ENCODE data around the gene PTCD2. TPM values are rescaled to one million over a fixed set of nuclear protein-coding genes. Genes with fewer than 3 reads are reported as not detected.

Gene PTCD2
- total and polyA plus RNA-seq, 3 experiments from 2014 or later = 2.6 to 15.0 (median 14.0) TPM

- Histone ChIP-seq H3K9me3 (ENCODE audit: low read length) (no peaks in the 10 kb centered on the region), H3K27ac (ENCODE audit: low read depth, low read length) (no peak overlapping the region), H3K4me3 (ENCODE audit: low read length) (no peak overlapping the region), H3K36me3 (ENCODE audit: insufficient read depth, low read length) (no peaks in the 10 kb centered on the region), H3K27me3 (ENCODE audit: insufficient read depth, low read length, poor library complexity, severe bottlenecking) (no peaks in the 10 kb centered on the region), H3K4me1 (ENCODE audit: insufficient read depth, low read length) (no peaks in the 10 kb centered on the region)
- peak in 1 of 5 donors; percentile 13 for DNase-seq
- no peaks in the 10 kb centered on the region for H3K9me3 Mint-ChIP-seq
- H3K4me1 Mint-ChIP-seq = no peaks in the 10 kb centered on the region
- no peak overlapping the region for H3K27ac Mint-ChIP-seq
- H3K27me3 Mint-ChIP-seq = no peaks in the 10 kb centered on the region
- ChIA-PET POLR2A (no interaction called here), CTCF (interaction anchor here (0.8 to 1.2 kb wide), 2 partner anchors 10 to 452 kb away, joined by 3 to 4 read pairs; no protein-coding TSS in a partner anchor)
- H3K4me3 Mint-ChIP-seq = no peak overlapping the region
- H3K36me3 Mint-ChIP-seq = peaks cover 10 to 22% (median 15%) of the 10 kb centered on the region in 3 donors
Observed at GRCh38 chr5:72366324-72366976, 46.3 kb downstream of the PTCD2 start.

GRCh38 chr5:72368271-72368670 is 48.1 kb downstream of the PTCD2 start:
- Mint-ChIP-seq H3K27ac (peak overlapping the region in 1 of 8 donors; percentile 62), H3K4me3 (no peak overlapping the region), H3K36me3 (peaks cover 0 to 6% (median 2%) of the 10 kb centered on the region in 3 donors), H3K9me3 (no peaks in the 10 kb centered on the region), H3K4me1 (no peaks in the 10 kb centered on the region), H3K27me3 (peaks cover 0 to 1% of the 10 kb centered on the region in 2 donors)
- ChIA-PET POLR2A (no interaction called here), CTCF (no interaction called here)
- Histone ChIP-seq H3K4me1 (ENCODE audit: insufficient read depth, low read length) (no peaks in the 10 kb centered on the region), H3K27me3 (ENCODE audit: insufficient read depth, low read length, poor library complexity, severe bottlenecking) (no peaks in the 10 kb centered on the region), H3K9me3 (ENCODE audit: low read length) (no peaks in the 10 kb centered on the region), H3K36me3 (ENCODE audit: insufficient read depth, low read length) (no peaks in the 10 kb centered on the region), H3K4me3 (ENCODE audit: low read length) (no peak overlapping the region), H3K27ac (ENCODE audit: low read depth, low read length) (no peak overlapping the region)
- DNase-seq = no peak

- H3K4me1 Mint-ChIP-seq = no peaks in the 10 kb centered on the region
- H3K36me3 Mint-ChIP-seq = peaks cover 0 to 2% (median under 1%) of the 10 kb centered on the region in 3 donors
- Histone ChIP-seq H3K9me3 (ENCODE audit: low read length) (no peaks in the 10 kb centered on the region), H3K36me3 (ENCODE audit: insufficient read depth, low read length) (no peaks in the 10 kb centered on the region), H3K4me1 (ENCODE audit: insufficient read depth, low read length) (no peaks in the 10 kb centered on the region), H3K27ac (ENCODE audit: low read depth, low read length) (no peak overlapping the region), H3K27me3 (ENCODE audit: insufficient read depth, low read length, poor library complexity, severe bottlenecking) (no peaks in the 10 kb centered on the region), H3K4me3 (ENCODE audit: low read length) (no peak overlapping the region)
- peaks cover 0 to 1% of the 10 kb centered on the region in 2 donors for H3K27me3 Mint-ChIP-seq
- H3K4me3 Mint-ChIP-seq = no peak overlapping the region
- no peaks in the 10 kb centered on the region for H3K9me3 Mint-ChIP-seq
- POLR2A ChIA-PET = no interaction called here
- CTCF ChIA-PET = no interaction called here
- H3K27ac Mint-ChIP-seq = peak overlapping the region in 1 of 8 donors; percentile 16
- DNase-seq = no peak
Observed at GRCh38 chr5:72369301-72369700, 49.1 kb downstream of the PTCD2 start.

DNA sequence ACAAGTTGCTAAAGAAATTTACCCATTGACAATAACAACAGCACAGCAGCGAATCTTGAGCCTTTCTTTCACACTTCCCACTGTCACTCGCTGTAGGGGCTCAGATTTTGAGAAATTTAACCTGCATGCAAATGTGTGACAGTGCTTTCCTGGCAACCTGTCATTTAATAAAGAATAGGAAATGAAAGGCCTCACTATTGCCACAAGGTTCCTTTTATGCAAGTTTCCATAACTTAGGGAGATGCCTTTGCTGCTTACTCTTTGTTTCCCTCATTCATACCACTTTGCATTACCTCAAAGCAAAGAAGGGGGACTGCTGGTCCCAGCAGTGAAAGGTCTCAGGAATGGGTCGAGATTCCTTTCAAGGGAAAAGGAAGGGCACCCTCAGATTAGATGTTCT is 49.5 kb downstream of the PTCD2 start:
- Histone ChIP-seq H3K36me3 (ENCODE audit: insufficient read depth, low read length) (no peaks in the 10 kb centered on the region), H3K27ac (ENCODE audit: low read depth, low read length) (no peak overlapping the region), H3K27me3 (ENCODE audit: insufficient read depth, low read length, poor library complexity, severe bottlenecking) (no peaks in the 10 kb centered on the region), H3K9me3 (ENCODE audit: low read length) (no peaks in the 10 kb centered on the region), H3K4me1 (ENCODE audit: insufficient read depth, low read length) (no peaks in the 10 kb centered on the region), H3K4me3 (ENCODE audit: low read length) (no peak overlapping the region)
- no peak overlapping the region for H3K4me3 Mint-ChIP-seq
- no peaks in the 10 kb centered on the region for H3K9me3 Mint-ChIP-seq
- H3K27me3 Mint-ChIP-seq = peaks cover 0 to 1% of the 10 kb centered on the region in 2 donors
- POLR2A ChIA-PET = no interaction called here
- DNase-seq = no peak
- no peak overlapping the region for H3K27ac Mint-ChIP-seq
- H3K4me1 Mint-ChIP-seq = no peaks in the 10 kb centered on the region
- CTCF ChIA-PET = no interaction called here
- H3K36me3 Mint-ChIP-seq = peaks cover 0 to 2% (median 0%) of the 10 kb centered on the region in 3 donors

DNA sequence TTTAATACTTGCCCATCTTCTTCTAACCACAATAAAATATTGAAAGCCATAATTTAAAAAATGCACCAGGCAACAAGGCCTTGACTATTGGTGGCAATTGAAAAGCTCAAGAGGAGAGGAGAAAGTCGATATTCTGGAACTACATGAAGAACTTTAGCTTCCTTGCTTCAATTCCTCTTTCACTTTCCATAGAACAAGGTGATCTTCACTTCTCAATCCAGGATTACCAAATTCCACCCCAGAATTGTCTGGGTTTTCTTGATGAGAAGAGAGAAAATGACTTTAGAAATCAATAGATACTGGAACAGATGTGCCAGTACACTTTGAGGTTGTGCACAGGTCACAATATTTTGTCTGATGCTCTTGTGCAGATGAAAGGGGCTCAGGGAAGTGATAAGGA is 52.2 kb downstream of the PTCD2 start:
- H3K4me1 ChIP-seq (ENCODE audit: insufficient read depth, low read length) = no peaks in the 10 kb centered on the region
- no peak overlapping the region for H3K4me3 ChIP-seq (ENCODE audit: low read length)
- no peak overlapping the region for H3K27ac ChIP-seq (ENCODE audit: low read depth, low read length)
- no peak for DNase-seq
- peaks cover 0 to 3% (median 0%) of the 10 kb centered on the region in 5 donors for H3K9me3 Mint-ChIP-seq
- CTCF ChIA-PET = no interaction called here
- no peaks in the 10 kb centered on the region for H3K4me1 Mint-ChIP-seq
- H3K4me3 Mint-ChIP-seq = no peak overlapping the region
- H3K36me3 Mint-ChIP-seq = peaks cover 0 to 5% (median 2%) of the 10 kb centered on the region in 3 donors
- peaks cover 4 to 12% of the 10 kb centered on the region in 2 donors for H3K27me3 Mint-ChIP-seq
- POLR2A ChIA-PET = no interaction called here
- no peak overlapping the region for H3K27ac Mint-ChIP-seq
- H3K27me3 ChIP-seq (ENCODE audit: insufficient read depth, low read length, poor library complexity, severe bottlenecking) = no peaks in the 10 kb centered on the region
- no peaks in the 10 kb centered on the region for H3K9me3 ChIP-seq (ENCODE audit: low read length)
- no peaks in the 10 kb centered on the region for H3K36me3 ChIP-seq (ENCODE audit: insufficient read depth, low read length)

DNA sequence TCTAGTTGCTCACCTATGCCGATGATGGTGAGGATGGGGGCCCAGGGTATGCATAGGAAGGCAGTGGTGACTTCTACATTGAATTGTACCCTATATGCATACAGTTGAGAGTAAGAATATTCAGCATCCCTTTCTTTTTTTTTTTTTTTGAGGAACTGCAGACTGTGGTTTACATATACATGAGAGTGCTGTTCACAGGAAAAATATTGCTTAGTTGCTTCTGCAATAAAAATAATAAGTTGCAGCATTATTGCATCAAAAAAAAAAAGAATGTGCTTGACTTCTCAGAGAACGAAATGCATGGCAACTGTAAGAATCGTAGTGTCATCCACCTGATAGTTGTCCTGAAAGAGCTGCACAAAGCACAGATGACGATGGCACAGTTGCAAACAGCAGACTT is 52.8 kb downstream of the PTCD2 start:
- no peak overlapping the region for H3K4me3 ChIP-seq (ENCODE audit: low read length)
- Mint-ChIP-seq H3K4me3 (no peak overlapping the region), H3K4me1 (no peaks in the 10 kb centered on the region), H3K27me3 (peaks cover 4 to 16% of the 10 kb centered on the region in 2 donors), H3K36me3 (peaks cover 0 to 5% (median 2%) of the 10 kb centered on the region in 3 donors), H3K9me3 (peaks cover 0 to 3% (median 0%) of the 10 kb centered on the region in 5 donors), H3K27ac (no peak overlapping the region)
- no peaks in the 10 kb centered on the region for H3K9me3 ChIP-seq (ENCODE audit: low read length)
- no peak for DNase-seq
- H3K27me3 ChIP-seq (ENCODE audit: insufficient read depth, low read length, poor library complexity, severe bottlenecking) = peaks cover under 1% of the 10 kb centered on the region
- POLR2A ChIA-PET = no interaction called here
- CTCF ChIA-PET = no interaction called here
- no peaks in the 10 kb centered on the region for H3K36me3 ChIP-seq (ENCODE audit: insufficient read depth, low read length)
- no peaks in the 10 kb centered on the region for H3K4me1 ChIP-seq (ENCODE audit: insufficient read depth, low read length)
- H3K27ac ChIP-seq (ENCODE audit: low read depth, low read length) = no peak overlapping the region

- Histone ChIP-seq H3K4me3 (ENCODE audit: low read length) (no peak overlapping the region), H3K27me3 (ENCODE audit: insufficient read depth, low read length, poor library complexity, severe bottlenecking) (peaks cover 5% of the 10 kb centered on the region), H3K36me3 (ENCODE audit: insufficient read depth, low read length) (no peaks in the 10 kb centered on the region), H3K4me1 (ENCODE audit: insufficient read depth, low read length) (no peaks in the 10 kb centered on the region), H3K9me3 (ENCODE audit: low read length) (no peaks in the 10 kb centered on the region), H3K27ac (ENCODE audit: low read depth, low read length) (no peak overlapping the region)
- DNase-seq = no peak
- Mint-ChIP-seq H3K9me3 (peaks cover 0 to 3% (median 0%) of the 10 kb centered on the region in 5 donors), H3K27me3 (peaks cover 8 to 24% of the 10 kb centered on the region in 2 donors), H3K27ac (no peak overlapping the region), H3K4me3 (no peak overlapping the region), H3K4me1 (no peaks in the 10 kb centered on the region), H3K36me3 (peaks cover 0 to 5% (median 0%) of the 10 kb centered on the region in 3 donors)
- ChIA-PET CTCF (no interaction called here), POLR2A (no interaction called here)
Observed at GRCh38 chr5:72374844-72375243, 54.7 kb downstream of the PTCD2 start.

DNA sequence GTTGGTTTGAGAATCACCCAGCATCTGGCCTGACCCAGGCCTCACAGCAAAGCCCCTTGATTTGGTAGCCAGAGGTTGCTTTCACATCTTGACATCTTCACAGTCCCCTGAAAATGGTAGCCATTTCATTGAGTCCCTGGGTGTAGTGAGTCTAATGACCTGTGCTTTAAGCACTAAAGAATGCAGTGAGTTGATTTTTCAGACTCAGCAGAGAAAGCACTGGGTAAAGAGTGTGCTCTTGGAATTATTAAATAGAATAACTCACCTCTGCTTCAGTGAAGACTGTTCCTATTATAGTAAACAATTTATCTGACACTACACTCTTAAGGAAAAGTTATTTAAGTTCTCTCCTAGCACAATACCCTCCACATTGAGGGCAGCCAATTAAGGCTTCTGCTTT is 56.2 kb downstream of the PTCD2 start:
- no peaks in the 10 kb centered on the region for H3K4me1 Mint-ChIP-seq
- H3K9me3 ChIP-seq (ENCODE audit: low read length) = no peaks in the 10 kb centered on the region
- peaks cover 0 to 3% (median 0%) of the 10 kb centered on the region in 5 donors for H3K9me3 Mint-ChIP-seq
- no peaks in the 10 kb centered on the region for H3K4me1 ChIP-seq (ENCODE audit: insufficient read depth, low read length)
- peaks cover 9 to 26% of the 10 kb centered on the region in 2 donors for H3K27me3 Mint-ChIP-seq
- H3K36me3 Mint-ChIP-seq = peaks cover 0 to 5% (median 0%) of the 10 kb centered on the region in 3 donors
- H3K36me3 ChIP-seq (ENCODE audit: insufficient read depth, low read length) = no peaks in the 10 kb centered on the region
- CTCF ChIA-PET = no interaction called here
- DNase-seq = no peak
- no peak overlapping the region for H3K4me3 Mint-ChIP-seq
- H3K27ac Mint-ChIP-seq = no peak overlapping the region
- H3K27me3 ChIP-seq (ENCODE audit: insufficient read depth, low read length, poor library complexity, severe bottlenecking) = peaks cover 5% of the 10 kb centered on the region
- no peak overlapping the region for H3K4me3 ChIP-seq (ENCODE audit: low read length)
- POLR2A ChIA-PET = no interaction called here
- H3K27ac ChIP-seq (ENCODE audit: low read depth, low read length) = no peak overlapping the region

All from CD8-positive, alpha-beta memory T cell (primary cell).